HEK293 (cell line): Measurements from ENCODE around the gene MMAB.

ENCODE experiments used
- CTCF ChIA-PET: fragments of 350-600 bp; formaldehyde crosslinking; extraction: SDS; loops from one replicate; lab custom pipeline; 2021; ENCODE audit warnings: antibody characterized with exemption; lab: Yijun Ruan, JAX
- POLR2A ChIA-PET: fragments of 300-600 bp; formaldehyde crosslinking; extraction: SDS; loops from one replicate; lab custom pipeline; 2020; ENCODE audit warnings: antibody characterized with exemption, inconsistent platforms; lab: Yijun Ruan, JAX
- H3K27ac ChIP-seq: fragments of 200-500 bp; sonication (Bioruptor generic); 2 replicates; pipeline ENCODE4 v1.5.1; 2014; ENCODE audit warnings: low read depth, low read length, control low read depth, inconsistent platforms; ENCODE audit errors: extremely low read depth
- H3K36me3 ChIP-seq, 2 experiments: fragments of 200-500 bp in 1 of 2; sonication (Bioruptor generic) in 1 of 2; 1 replicate in 1 of 2; 2 replicates in 1 of 2; pipeline ENCODE4 v1.5.1; 2014 to 2017; ENCODE audit warnings: inconsistent platforms in 2 of 2, low read length in 2 of 2; ENCODE audit not compliant: control insufficient read depth in 2 of 2, insufficient read depth in 1 of 2
- H3K4me1 ChIP-seq: fragments of 200-500 bp; sonication (Bioruptor generic); 2 replicates; pipeline ENCODE4 v1.5.1; 2014; ENCODE audit warnings: mild to moderate bottlenecking, low read length, inconsistent platforms; ENCODE audit not compliant: control insufficient read depth, insufficient read depth
- H3K4me3 ChIP-seq: 2 replicates; pipeline ENCODE4 v1.5.1; 2011; ENCODE audit warnings: low read depth, mild to moderate bottlenecking, control low read depth, low read length, moderate library complexity
- H3K9me3 ChIP-seq: fragments of 200-500 bp; sonication (Bioruptor generic); 2 replicates; pipeline ENCODE4 v1.5.1; 2014; ENCODE audit warnings: low read depth, low read length, inconsistent platforms; ENCODE audit not compliant: control insufficient read depth, insufficient read depth
- AEBP2 ChIP-seq: fragments of 450-650 bp; formaldehyde crosslinking; IDR thresholded peaks from 2 replicates; pipeline ENCODE4 v1.5.1; 2016; ENCODE audit warnings: missing biosample characterization, missing genetic modification characterization, borderline replicate concordance
- CTCF ChIP-seq: fragments of 450-650 bp; formaldehyde crosslinking; IDR thresholded peaks from 2 replicates; pipeline ENCODE4 v1.5.1; 2016; ENCODE audit warnings: missing biosample characterization, missing genetic modification characterization
- MZF1 ChIP-seq: fragments of 450-650 bp; formaldehyde crosslinking; IDR thresholded peaks from 2 replicates; pipeline ENCODE4 v1.5.1; 2017; ENCODE audit warnings: missing biosample characterization, missing genetic modification characterization, borderline replicate concordance
- ZBTB26 ChIP-seq: fragments of 450-650 bp; formaldehyde crosslinking; optimal IDR thresholded peaks from 2 replicates; pipeline ENCODE3; 2016; ENCODE audit warnings: missing biosample characterization, mild to moderate bottlenecking, missing genetic modification characterization
- ZBTB48 ChIP-seq: fragments of 450-650 bp; formaldehyde crosslinking; IDR thresholded peaks from 2 replicates; pipeline ENCODE4 v1.5.1; 2016; ENCODE audit warnings: missing biosample characterization, missing genetic modification characterization
- ZNF18 ChIP-seq: fragments of 450-650 bp; formaldehyde crosslinking; IDR thresholded peaks from 2 replicates; pipeline ENCODE4 v1.5.1; 2016; ENCODE audit warnings: missing biosample characterization, missing genetic modification characterization
- ZNF2 ChIP-seq: fragments of 450-650 bp; formaldehyde crosslinking; IDR thresholded peaks from 2 replicates; pipeline ENCODE4 v1.5.1; 2016; ENCODE audit warnings: missing biosample characterization, missing genetic modification characterization
- ZNF518A ChIP-seq: fragments of 450-650 bp; formaldehyde crosslinking; conservative IDR thresholded peaks from 2 replicates; pipeline ENCODE4 v1.5.1; 2016; ENCODE audit warnings: low read depth, missing biosample characterization, missing genetic modification characterization
- ZNF558 ChIP-seq: fragments of 450-650 bp; formaldehyde crosslinking; IDR thresholded peaks from 2 replicates; pipeline ENCODE4 v1.5.1; 2016; ENCODE audit warnings: missing biosample characterization, missing genetic modification characterization
- ZSCAN30 ChIP-seq: fragments of 450-650 bp; IDR thresholded peaks from 2 replicates; pipeline ENCODE4 v1.5.1; 2018; ENCODE audit warnings: missing biosample characterization, mild to moderate bottlenecking, missing genetic modification characterization, moderate library complexity

MMAB gene

GRCh38 chr12:109596418-109597244, 23.3 kb upstream of the MMAB start:
- peaks cover 0 to 5% of the 10 kb centered on the region in 2 experiments; a peak in 2 of 3 replicates for H3K36me3 ChIP-seq
- no peak overlapping the region for H3K4me3 ChIP-seq
- TF ChIP-seq ZSCAN30 (tag by site-specific recombination) (no peak), MZF1 (tag by site-specific recombination) (no peak), ZNF518A (no peak), AEBP2 (tag by site-specific recombination) (no peak), CTCF (tag by site-specific recombination) (no peak), ZBTB26 (tag by site-specific recombination) (no peak), ZNF18 (tag by site-specific recombination) (no peak), ZNF2 (tag by site-specific recombination) (no peak), ZNF558 (tag by site-specific recombination) (no peak), ZBTB48 (tag by site-specific recombination) (no peak)
- TF ChIP-seq, all 188 proteins: peak for 0
- Histone ChIP-seq H3K9me3 (no peaks in the 10 kb centered on the region), H3K4me1 (no peaks in the 10 kb centered on the region), H3K27ac (no peak overlapping the region)
- CTCF ChIA-PET, result interaction anchor here (0.5 to 6.1 kb wide), 26 partner anchors 8 to 249 kb away, joined by 3 to 83 read pairs (median 6); partner anchors contain the start of genes MMAB and MVK
- POLR2A ChIA-PET, result interaction anchor here (1.4 kb wide), 1 partner anchor 143 kb away, joined by 4 read pairs; no protein-coding TSS in a partner anchor
